HG02938 (cell line): ENCODE results near the gene KTN1.

ENCODE experiments used
- ATAC-seq: cut with Tn5 transposase; IDR thresholded peaks from one replicate; pipeline ENCODE4 v1.9.1; 2021; ENCODE audit warnings: mild to moderate bottlenecking, moderate library complexity; ENCODE audit not compliant: unreplicated experiment

KTN1 gene

DNA sequence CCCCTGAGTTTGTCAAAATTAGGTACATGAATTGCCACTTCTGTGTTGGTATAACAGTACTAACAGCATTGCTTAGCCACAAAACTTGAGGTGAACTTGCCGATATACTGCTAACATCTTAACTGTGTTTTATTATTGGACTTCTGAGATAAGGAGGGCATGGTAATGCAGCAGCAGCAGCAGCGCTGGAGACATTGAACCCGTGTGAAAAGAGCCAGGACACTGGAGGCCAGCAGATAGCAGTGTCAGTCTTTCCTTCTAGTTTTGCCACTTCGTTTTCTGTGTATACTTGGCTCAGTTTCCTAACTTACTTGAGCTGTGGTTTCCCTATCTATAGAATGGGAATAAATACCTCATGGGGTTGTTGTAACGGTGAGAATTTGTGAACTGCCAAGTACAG lies 82.7 kb downstream of the KTN1 start:
- ATAC-seq: no peak

DNA sequence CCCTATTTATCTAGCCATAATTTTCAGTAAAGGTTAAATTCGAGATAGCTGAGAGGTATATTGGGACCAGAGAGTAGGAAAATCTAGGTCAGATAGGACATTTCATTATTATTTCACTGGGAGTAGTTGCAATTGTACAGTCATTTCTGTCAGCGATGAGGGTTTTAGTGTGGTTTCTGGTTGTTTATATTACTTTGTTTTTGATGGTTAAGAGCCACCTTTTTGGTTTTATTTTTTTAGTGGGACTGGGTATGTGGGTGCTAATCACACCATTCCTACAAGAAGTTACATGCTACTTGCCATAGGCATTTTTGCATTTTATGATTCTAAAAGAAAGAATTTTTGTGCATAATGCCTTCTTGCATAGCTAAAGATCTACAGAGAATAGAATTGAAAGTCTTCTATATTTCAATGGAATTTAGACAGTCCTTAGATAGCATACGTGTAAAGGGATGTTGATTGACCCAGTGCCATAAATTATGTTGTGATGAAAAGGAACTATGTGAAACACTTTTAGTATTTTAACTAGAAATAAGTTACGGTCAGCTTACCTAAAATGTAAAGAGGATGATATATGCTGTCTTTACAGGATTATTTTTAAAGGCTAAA lies 85.2 kb downstream of the KTN1 start:
- no peak for ATAC-seq

DNA sequence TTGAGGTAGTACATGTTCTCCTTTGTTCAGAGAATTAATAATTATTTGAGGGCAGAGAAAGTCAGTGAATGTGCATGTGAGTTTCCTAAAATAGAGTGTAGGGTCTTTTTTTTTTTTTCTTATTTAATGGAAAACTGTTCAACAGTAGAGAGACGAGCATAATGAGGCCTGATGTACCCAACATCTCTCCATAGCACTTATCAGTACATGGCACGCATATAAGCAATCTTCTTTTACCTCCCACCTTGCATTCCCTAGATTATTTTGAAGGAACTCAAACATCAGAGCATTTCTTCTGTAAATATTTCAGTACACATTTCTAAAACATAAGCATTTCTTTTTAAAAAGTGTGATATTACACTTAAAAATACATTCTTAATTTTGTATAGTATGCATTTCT lies 87.8 kb downstream of the KTN1 start:
- no peak for ATAC-seq

DNA sequence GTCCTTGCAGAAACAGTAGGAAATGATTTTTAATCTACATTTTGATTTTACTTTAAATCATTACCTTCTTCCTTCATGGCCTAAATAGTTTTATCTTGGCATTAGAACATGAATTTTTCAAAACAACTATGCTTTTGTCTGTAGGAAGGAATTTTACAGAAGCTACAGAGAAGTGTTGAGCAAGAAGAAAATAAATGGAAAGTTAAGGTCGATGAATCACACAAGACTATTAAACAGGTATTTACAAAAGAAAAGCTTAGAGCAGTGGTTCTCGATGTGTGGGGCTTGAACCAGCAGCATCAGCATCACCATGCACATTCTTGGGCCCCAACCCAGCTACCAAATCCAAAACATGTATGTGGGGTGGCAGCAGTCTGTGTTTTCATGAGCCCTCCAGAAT lies 91.6 kb downstream of the KTN1 start:
- ATAC-seq: no peak

DNA sequence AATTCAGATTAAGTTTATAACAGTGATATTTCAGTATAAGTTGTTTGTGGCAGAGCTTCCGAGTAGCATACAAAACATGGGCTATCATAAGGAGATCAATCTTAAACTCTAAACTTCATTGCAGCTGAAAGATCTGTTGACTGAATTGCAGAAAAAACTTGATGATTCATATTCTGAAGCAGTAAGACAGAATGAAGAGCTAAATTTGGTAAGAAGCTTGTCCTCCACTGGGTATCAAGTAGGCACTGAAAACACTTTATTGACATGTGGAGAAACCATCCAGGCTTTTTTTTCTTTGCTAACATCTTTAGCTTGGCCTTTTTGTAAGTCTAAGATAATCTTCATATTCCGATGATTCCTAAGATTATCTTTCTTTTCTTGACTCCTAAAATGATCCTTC lies 93.0 kb downstream of the KTN1 start:
- no peak for ATAC-seq

DNA sequence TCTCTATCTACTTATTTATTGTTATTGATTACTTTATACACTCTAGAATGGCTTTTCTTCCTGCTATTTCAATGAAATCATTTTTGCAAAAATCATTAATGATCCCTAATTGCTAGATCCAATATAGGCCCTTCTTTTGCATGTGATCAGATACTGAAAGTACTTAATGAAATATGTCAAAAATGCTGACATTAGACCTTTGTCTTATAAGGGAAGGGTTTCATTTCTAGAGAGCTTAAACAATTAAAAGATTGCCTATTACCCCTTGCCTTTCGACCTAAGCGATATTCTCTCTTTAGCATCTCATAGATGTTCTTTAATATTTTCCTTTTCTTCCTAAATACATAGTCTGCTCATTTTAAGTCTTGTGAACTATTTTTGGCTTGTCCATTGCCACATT lies 101.1 kb downstream of the KTN1 start:
- ATAC-seq: no peak

DNA sequence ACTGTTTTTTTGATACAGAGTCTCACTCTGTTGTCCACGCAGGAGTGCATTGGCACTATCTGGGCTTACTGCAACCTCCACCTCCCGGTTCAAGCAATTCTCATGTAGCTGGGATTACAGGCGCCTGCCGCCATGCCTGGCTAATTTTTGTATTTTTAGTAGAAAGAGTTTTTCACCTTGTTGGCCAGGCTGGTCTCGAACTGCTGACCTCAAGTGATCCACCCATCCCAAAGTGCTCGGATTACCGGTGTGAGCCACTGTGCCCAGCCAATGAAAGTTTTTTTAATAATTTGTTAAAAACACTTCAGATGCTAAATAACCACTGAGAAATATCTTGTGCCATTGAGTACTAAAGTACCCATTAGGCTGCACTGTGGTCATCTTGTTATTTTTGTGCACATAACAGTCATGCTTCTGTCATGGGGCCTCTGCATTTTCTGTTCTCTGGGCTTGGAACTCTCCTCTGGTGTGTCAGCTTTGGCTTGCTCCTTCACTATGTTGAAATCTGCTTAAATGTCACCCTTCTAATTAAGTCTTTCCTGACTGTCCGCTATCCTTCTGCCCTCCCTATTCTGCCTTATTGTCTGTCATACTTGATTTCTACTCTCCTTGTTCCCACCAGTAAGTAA lies 105.1 kb downstream of the KTN1 start:
- ATAC-seq: no peak

DNA sequence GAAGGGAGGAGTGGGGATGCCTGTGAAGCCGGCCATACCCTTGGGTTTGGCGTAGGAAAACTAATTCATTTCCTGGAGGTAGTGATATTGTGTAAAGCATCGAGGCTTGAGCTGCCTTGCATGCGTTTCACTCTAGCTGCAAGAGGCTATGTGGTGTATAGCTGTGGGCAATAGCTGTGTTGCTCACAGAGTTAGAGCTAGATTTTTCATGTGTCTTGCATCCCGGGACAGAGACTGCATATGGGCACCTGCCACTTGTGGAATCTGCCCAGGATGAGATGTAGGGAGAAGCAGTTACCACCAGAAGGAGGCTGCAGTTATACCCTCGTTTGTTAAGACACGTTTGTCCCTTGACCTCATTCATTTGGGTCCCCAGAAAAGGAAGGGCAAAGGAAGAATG lies 106.7 kb downstream of the KTN1 start:
- no peak for ATAC-seq

DNA sequence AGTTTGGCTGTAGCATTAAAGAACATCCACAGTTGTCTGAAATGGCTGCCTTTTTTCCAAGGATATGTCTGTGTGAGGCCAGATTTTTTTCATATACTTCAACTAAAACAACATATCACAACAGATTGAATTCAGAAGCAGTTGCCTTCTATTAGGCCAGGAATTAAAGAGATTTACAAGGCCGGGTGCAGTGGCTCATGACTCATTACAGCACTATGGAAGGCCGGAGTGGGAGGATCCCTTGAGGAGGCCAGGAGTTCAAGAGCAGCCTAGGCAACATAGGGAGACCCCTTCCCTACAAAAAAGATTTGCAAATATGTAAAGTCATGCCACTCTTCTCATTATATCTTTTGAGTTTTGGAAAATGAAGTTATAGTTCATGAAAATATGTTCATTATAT lies 108.6 kb downstream of the KTN1 start:
- ATAC-seq: no peak

DNA sequence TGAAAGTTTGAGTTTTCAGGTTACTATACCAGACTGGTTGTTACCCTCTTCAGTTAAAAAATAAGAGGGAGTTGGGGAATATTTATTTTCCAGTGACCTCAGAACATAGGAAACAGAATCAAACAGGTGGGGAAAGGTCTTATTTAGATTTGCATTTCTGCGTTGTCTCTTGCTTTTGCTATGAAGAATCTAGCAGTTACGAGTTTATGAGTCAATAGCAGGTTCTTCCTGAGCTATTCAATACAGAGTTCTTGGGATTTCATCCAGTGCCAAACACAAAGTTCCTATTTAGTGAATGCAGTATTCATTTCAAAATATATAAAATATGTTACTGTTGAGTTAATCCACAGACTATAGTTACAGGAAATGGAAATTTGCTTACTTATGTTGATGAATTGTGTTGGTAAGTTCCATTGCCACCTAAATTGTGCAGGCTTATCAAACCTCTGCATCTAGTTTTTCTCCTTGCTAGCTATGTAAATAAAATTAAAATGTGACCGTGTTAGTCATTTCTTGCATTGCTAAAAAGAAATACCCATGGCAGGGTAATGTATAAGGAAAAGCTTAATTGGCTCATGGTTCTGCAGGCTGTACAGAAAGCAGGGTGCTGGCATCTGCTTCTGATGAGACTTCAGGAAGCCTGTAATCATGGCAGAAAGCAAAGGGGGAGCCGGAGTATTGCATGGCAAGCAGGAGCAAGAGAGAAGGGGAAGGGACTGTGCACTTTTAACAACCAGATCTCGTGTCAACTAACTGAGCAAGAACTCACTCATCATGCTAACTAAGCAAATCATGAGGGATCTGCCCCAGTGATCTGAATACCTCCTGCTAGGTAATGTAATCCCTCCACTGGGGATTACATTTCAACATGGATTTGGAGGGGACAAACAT lies 110.2 kb downstream of the KTN1 start:
- ATAC-seq: no peak

DNA sequence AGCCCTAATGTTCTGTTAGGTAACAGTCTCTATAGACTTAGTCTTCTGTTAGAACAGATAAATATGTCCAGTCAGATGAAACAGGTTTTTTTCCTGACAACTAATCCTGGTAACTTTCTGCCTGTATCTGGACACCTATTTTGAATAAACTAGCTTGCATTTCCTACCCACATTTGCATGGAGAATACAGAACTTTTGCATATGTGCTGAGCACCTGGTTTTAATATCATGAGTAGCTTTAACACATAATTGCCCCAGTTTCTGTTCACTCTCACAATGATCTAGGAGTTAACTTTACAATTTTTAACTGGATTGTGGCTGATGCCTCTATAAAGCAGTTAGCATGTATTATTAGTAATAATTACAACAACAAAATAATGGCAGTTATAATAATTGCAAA lies 111.7 kb downstream of the KTN1 start:
- no peak for ATAC-seq

DNA sequence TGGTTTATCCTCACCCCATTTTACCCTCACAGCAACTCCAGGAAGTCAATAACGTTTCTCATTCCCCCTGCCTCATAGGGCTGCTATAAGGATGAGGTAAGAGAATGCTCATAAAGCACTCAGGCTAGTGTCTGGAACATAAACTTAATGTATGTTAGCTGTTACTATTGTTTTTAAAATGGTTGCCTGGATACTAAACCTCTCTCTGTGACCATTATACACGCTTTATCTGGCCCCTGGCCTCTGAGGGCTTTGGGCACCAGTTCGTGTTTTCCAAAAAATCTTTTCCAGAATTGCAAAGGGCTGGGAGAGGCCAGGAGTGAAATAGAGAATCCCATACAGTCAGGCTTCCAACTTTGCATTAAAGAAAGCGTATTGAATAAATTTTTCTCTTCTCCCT lies 113.9 kb downstream of the KTN1 start:
- no peak for ATAC-seq

DNA sequence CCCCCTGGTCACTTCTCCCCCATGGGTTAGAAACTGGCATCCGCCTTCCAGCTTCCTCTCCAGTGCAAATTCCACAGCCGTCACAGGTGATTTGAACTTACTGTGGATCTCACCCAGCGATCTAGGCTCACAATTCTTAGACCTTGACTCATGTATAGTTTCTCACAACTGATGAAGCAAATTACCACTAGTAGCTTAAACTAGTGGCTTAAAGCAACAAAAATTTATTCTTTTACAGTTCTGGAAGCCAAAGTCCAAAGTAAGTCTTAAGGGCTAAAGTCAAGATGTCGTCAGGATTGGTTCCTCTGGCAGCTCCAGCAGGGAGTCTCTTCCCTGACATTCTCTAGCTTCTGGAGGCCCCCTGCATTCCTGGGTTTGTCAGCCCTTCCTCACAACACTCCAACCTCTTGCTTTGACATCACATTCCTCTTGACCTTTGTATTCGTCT lies 117.4 kb downstream of the KTN1 start:
- no peak for ATAC-seq

DNA sequence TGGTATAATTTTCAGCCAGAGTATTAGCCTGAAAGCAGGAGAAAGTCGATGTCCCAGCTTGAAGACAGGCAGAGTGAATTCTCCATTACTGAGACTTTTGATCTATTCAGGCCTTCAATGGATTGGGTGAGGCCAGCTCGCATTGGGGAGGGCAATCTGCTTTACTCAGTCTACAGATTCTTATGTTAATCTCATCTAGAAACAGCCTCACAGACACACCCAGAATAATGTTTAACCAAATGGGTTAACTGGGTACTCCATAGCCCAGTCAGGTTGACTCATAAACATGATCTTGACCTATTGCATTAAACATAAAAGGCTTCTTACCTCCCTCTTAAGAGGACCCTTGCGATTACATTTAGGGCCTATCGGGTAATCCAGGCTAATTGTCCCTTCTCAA lies 118.0 kb downstream of the KTN1 start:
- ATAC-seq: no peak

DNA sequence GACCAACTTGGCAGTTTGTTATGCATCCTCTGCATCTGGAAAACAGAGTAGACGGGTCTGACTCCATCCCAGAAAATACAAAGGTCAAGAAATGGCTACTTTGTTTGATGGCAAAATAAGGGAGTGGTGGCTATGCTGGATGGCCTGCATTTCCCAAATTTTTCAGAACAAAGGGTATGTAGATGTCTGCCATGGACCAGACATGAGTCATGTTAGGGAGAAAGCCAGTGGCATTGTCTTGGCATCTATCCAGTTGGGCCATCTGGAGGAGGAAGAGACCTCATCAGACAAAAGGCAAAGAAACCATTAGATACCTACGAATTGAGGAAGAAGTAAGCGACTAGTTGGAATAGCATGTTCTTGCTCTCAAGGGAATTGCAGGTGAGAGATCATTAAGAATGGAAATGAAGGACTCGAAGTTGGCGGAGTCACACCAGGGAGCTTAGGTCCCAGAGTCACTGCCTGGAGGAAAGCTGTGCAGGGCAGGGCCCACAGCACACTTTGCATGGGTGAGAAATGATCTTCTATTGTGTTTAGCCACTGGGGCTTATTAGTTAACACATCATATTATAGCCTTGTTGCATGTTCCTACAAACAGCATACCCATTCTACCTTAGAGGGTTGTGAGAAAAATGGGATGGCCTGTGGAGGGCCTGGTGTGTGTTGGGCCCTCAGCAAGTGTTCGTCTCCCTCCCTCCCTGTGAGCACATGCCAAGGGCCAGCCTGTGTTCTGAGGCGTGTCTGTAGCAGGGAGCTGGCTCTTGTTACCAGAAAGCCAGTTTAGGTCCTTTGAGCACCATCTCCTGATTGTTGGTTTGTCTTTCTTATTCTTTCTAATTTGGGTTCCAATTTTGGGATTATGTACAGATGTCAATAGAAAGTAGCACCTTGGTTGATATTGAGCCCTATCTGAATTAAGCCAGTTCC lies 119.4 kb downstream of the KTN1 start:
- no peak for ATAC-seq

DNA sequence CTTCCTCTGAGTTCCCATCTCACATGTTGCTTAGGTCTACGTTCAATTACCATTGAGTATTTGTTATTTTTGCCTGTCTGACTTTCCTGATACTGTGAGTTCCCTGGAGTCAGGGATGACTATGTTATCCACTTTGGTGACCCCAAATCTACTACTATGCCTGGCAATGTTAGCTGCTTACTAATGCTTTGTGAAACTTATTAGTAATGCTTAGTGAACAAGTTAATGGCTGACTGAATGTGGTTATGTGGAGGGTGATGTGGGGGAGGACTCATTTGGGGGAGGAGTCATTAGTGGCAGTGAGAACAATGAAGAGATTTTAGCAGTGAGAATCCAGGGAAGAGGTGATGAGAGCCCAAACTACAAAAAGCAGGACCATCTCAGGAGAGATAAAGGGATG lies 121.6 kb downstream of the KTN1 start:
- ATAC-seq: peak; percentile 99

DNA sequence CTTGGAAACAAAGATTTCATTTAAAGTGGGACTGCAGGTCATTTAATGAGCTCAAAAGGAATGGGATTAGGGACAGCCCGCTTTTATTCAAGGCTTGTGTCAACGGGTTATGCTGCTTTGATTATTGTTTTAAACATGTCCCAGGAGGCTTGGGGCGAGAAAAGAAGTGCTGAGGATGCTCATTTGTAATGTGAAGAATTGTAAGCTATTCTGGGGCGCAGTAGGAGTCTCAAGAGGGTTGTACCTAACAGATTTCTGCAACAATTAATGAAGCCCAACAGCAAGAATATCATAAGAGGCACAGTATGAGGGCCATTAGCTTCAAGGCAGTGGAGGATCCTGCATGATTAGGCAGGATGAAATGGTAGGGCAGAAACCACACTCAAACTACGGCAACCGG lies 122.5 kb downstream of the KTN1 start:
- ATAC-seq: no peak

DNA sequence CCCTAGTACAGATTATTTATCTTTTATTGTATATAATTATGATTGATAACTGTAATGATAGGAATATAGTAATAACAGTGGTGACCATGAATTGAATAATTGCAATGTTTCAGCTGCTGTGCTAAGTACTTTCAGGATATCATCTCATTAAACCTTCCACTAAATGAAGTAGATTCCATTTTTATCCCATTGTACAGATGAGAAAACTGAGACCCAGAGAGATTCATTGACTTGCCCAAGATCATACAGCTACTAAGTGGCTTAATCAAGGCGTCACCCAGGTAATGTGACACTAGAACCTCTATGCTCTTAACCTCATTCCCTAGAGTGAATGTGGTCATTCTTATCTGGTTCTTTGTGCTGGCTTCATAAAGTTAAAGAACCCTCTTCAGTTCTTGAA lies 124.6 kb downstream of the KTN1 start:
- no peak for ATAC-seq

DNA sequence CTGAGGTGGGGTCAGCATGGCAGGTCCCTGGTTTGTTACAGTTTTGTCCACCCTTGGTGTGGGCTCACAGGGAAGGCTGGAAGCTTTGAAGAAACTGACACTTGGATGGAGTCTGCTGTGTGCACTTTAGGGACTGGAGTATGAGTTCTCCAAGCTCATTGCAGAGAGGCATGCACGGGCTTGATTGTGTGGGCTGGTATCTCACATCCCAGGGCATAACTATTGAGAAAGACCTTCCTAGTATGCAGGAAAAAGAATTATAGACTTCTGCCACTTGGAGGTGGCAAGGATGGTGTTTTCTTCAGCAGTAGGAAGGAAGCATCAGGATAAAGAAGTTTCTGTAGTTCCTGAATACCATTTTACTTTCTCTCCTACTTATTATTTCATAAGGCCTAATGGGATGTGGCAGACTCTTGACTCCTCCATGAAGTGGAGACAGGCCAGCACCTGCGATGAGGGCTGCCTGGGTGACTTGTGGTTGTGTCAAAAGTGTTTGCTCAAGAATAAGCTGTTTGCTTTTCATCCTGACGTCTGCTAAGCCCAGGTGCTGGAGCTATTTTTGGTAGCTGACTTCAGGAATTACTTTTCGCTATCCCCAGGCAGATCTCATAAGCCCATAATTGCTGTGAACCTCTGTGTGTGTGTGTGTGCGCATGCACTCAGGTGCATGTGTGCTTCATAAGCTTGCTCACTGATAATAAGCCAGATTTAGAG lies 125.8 kb downstream of the KTN1 start:
- no peak for ATAC-seq

DNA sequence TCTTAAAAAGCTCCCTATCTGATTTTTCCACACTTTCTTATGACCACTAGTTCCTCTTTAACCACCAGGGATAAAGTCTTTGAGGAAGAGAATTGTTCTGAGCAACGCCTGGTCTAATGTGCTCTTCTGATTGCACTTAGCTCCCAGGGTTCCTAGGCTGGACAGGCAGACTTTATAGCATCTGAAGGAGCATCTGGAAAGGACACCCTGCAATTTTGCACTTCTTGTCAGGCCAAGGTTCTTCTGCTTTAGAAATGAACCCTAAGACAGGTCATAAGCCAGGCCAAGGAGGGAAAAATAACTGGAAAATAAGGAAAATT lies 126.3 kb downstream of the KTN1 start:
- ATAC-seq: no peak

DNA sequence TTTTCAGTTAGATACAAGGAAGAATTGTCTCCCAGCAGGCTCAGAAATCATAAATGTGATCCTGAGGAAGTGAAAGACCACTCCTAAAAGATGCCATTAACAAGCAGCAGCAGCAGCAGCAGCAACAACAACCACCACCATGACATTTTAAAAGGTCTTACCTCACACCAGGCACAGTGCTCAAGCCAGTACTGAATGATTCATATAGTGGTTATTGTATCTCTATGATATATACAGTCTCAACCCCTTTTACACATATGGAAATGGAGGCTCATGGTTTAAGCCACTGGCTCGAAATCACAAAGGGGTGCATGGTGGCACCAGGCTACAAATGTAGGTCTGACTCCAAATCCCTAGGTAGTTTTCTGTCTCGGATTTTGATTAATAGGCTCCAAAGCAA lies 126.9 kb downstream of the KTN1 start:
- ATAC-seq: no peak
